Activated effector memory CD4-positive, alpha-beta T cell treated with anti-CD3 and anti-CD28 coated beads, Interleukin-2, amount 50 U/mL, for 16 hours (primary cell): ENCODE measurements around the gene FMNL2.

Experiments used
- DNase-seq: peaks from one replicate; pipeline ENCODE4 v3.0.0-alpha.2; 2020

The FMNL2 gene

DNA sequence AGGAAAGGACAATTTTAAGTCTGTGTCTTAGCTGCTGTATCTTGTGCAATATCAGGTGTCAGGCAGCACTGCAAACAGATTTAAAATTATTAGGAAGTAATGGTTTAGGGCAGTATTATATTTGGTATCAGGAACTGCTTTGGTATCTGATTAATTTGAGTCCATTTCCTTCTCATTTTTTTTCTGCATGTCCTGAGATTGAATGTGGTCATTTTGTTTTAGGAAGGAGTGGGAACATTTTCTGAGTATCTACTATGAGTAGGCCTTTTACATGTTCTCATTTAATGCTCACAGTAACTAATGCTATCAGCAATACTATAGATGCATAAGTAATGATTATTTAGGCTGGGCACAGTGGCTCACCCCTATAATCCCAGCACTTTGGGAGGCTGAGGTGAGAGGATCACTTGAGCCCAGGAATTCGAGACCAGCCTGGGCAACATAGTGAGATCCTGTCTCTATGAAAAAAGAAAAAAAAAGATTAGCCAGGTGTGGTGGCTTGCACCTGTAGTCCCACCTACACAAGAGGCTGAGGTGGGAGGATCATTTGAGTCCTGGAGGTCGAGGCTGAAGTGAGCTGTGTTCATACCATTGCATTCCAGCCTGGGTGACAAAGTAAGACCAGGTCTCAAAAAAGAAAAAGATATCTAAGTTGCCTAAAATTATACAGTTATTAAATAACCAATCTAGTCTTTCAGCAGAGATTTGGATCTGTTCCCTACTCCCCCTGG is 4.7 kb downstream of the FMNL2 start:
- DNase-seq: no peak

DNA sequence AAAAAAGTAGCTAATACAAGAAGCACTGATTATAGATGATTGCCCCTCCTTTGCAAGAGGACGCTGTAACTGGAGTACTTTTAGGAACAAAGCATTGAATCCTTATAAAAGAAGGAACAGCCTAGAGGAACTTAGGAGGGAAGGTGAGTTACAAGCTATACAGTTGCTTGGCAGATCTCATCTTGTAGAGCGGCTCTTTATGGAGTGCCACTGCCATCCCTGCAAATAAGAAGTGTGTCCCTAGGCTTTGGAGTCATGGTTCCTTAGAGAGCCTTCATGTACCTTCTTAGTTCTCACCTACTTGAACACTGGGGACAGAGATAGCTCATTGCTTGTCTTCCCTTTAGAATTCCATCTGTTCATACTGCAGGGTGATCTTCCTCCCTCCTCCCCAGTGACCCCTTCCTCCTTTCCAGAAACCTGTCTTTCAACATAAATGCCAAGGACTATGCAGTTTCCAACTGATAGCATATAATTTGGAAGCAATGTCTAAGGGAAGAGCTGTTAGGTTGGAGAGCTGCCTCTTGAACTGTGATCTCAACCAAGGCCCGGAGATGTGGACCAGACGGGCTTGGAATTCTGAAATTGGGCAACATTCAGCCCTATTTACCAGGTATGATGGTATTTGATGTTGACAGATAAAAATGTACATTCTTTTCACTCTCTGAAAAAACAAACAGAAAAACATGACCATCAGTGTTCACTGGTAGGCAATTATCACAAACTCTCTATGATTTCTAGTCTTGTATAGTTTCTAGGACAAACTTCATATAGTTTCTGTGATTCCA is 7.5 kb downstream of the FMNL2 start:
- DNase-seq: no peak

DNA sequence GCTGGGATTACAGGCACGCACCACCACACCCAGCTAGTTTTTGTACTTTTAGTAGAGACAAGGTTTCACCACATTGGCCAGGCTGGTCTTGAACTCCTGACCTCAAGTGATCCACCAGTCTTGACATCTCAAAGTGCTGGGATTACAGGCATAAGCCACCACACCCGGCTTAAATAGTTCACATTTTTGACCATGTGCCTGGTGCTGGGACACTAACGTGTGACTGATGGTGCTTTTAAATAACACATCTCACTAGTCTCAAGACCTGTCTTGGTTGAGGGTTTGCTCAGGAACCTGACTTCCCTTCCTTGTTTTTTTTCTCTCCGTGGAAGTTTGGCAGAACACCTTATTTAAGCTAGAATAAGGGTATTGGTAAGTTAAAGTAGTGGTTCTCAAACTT is 8.5 kb downstream of the FMNL2 start:
- no peak for DNase-seq

GRCh38 chr2:152344579-152345195 is 9.7 kb downstream of the FMNL2 start:
- no peak for DNase-seq

DNA sequence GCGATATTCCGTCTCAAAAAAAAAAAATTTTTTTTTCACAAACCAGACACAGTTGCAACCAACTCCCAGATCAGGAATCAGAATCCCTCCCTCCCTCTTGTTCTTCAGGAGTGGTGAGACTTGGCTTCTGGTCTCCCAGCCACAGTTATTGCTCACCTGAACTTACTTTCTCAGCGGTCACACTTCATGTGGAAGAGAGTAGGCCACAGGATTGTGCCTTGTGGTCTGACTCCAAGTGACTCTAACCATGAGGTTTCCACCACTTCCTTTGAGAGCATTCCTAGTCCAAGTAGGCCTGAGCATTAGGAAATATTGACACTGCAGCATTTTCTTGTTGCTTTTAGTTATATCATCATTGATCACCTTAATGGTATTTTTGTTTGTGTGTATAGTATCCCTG is 12.1 kb downstream of the FMNL2 start:
- no peak for DNase-seq

- no peak for DNase-seq
Observed at GRCh38 chr2:152348388-152348787, 13.4 kb downstream of the FMNL2 start.

- no peak for DNase-seq
Observed at GRCh38 chr2:152349416-152349815, 14.4 kb downstream of the FMNL2 start.

- no peak for DNase-seq
Observed at GRCh38 chr2:152350155-152350679, 15.2 kb downstream of the FMNL2 start.

- DNase-seq: no peak
Observed at GRCh38 chr2:152352616-152353015, 17.6 kb downstream of the FMNL2 start.

DNA sequence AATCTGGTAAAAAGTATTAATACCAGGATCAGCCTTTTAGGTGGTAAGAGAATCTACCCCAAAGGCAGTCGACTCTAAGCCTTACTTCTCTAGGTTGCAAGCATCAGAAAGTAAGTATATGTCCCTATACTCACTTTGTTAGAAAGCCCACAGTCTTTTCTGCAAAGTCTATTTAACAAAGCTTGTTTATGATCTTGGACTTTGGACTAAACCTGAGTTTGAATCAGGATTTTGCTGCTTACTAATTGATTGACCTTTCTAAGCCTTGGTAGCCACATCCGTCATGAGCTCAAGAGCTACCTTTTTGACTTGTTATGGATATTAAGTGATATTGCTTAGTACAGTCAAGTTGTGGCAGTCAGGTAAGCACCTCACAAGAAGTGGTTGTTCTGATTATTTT is 18.4 kb downstream of the FMNL2 start:
- no peak for DNase-seq

DNA sequence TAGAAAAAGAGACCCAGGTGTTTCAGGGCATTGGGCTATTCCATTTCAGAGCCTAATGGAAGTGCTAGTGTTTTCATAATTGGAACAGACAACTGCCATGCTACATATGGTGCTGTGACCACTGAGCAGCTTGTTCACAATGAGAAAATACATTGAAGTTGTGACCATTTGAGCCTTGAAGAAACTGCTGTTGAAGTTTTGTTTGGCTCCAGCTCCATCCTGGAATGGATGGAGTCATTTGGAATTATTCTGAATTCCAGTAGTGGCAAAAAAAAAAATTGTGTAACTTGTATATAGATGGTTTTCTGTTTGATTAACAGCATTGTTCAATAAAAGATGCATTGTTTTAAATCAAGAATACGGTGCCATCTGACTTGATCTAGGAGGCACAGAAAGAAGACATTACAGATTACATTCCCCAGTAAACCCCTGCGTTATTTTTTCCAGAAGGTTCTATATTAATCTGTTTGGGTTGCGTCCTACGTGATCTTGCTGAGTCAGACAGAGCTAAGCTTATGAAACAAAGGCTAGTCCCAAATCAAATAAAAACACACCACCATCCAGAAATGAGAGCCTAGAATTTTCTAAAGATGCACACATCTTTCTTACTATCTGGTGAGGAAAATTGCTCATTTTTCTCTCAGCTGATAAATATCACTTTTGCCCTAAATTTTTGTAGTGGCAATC is 19.2 kb downstream of the FMNL2 start:
- no peak for DNase-seq

DNA sequence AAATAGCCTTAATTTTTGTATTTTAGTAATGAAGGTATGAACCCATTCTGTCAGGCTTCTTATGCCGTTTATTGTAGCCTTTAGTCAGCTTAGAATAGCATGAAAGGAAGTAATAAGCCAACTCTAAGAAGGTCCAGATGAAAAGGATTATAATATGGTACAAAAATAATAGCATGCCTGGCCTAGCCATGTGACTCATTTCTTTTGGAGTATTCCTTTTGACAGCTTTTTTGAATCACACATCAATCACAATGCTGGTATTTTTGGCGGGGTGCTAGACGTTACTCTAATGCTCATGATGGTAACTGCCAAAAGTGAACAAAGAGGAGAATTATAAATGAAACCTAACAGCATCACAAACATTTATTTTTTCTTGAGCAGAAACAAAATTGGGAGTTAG is 19.9 kb downstream of the FMNL2 start:
- DNase-seq: no peak

DNA sequence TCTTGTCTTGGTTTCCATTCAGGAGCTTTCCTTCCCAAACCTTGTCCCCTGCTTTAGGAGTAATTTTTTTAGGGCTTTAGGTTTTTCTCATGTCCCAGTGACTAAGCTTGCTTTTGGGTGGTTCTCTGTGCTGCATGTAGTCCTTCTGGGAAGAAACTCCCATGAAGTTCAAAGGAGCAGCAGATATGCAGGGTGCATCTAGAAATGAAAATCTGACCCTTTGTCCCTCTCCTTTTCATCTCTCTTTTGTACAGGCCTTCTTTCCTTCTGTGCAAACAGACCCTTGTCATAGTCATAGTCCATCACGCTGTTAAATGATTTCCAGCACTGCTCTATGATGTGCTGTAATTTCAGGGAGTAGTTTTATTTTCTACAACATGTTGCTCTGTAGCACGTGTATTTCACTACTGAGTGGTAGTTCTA is 20.4 kb downstream of the FMNL2 start:
- DNase-seq: no peak

DNA sequence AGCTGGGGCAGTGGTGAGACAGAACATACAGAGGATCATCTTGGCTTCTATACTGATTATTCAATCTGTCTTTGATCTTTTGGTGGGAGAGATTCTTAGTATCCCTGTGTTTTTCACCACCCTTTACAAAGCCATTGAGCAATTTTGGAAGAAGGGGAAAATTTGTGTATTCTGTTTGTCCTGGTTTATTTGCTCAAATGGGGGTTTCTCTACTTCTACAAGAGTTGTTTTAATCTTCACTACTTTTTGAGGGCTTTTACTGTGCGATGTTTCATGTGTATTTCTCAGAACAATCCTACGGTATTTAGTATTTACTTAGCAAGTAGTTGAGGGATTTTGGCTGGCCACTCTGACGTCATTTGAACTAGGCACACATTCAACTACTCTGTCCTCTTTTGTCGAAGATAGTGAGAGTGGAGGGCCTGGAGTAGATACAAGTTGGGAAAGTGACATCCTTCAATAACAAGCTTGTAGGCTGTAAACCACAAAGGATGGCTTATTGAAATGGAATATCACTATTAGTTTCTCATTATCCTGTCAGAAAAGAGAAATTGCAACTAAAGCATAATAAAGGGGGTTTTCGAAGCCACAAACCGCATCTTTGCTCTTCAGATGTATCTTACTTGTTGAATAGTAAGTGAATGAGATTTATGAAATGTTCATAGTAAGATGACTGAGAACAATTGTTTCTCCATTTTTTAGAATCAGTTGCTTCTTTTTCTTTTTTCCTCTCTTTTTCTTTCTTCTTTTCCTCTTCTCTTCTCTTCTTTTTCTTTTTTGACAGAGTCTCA is 24.8 kb downstream of the FMNL2 start:
- no peak for DNase-seq

GRCh38 chr2:152363936-152364335 is 29.0 kb downstream of the FMNL2 start:
- no peak for DNase-seq

- no peak for DNase-seq
Observed at GRCh38 chr2:152367547-152368390, 32.8 kb downstream of the FMNL2 start.

GRCh38 chr2:152369176-152369860 is 34.3 kb downstream of the FMNL2 start:
- no peak for DNase-seq

DNA sequence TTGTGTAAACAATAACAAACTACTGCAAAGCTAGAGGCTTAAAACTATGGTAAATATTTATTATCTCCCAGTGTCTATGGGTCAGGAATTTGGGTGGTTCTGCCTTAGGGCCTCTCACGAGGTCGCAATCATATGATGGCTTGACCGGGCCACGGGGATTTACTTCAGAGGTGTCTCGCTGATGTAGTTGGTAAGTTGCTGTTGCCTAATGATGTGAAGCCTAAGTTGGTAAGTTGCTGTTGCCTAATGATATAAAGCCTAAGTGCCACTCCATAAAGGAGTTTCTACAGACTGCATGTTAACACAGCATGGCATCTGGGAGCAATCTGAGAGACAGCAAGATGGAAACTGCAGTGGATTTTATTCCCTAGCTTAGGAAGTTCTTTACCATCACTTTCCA is 35.8 kb downstream of the FMNL2 start:
- no peak for DNase-seq

DNA sequence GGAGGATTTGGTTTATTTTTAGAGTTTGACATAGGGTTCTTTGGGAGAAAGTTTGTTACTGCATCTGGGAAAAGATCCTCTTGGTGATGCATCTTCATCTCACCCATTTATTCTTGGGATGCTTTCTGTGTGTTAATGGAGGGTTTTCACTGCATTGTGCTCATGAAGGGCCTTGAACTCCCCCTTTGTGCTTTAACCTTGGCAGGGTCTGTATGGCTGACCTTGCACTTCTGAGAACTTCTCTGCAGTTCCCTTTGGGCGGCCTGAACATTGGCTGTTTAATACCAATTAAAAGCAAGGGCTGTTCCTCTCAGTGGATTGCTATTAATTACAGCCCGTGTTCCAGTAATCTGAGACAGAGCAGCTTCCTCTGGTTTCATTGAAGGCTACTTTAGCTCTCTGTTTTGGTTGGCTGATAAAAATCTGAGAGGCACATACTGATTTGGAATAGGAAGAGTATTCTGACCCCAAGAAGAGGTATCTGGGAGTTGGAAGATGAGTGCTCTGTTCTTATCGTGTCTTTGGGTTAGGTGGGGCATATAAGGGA is 37.5 kb downstream of the FMNL2 start:
- DNase-seq: no peak

DNA sequence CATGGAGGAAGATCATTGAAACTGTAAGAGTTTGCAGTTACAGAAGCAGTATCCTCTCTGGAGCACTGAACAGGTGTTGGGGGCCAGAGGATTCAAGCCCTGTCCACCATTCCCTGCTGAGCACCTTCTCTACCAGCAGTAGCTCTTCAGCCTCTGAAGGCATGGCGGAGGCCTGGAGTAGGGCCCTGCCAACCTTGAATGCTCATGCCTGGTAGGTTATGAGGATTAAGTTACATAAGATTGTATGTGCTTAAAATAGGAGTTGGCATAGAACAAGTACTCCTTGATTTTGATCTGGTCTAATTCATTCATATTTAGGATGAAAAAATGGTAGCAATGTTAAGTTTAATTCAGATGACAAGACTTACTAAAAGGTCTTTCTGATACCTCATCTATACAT is 40.2 kb downstream of the FMNL2 start:
- no peak for DNase-seq
